GM12874 (cell line): ENCODE data around the gene RNF38.

Experiments
- TF ChIP-seq, protein P1 (sequence below): IDR thresholded peaks from 2 replicates; pipeline ENCODE4 v1.5.1; 2011; ENCODE audit warnings: low read depth, mild to moderate bottlenecking, control low read depth, low read length, moderate library complexity; ENCODE audit not compliant: insufficient read depth

Gene RNF38

DNA sequence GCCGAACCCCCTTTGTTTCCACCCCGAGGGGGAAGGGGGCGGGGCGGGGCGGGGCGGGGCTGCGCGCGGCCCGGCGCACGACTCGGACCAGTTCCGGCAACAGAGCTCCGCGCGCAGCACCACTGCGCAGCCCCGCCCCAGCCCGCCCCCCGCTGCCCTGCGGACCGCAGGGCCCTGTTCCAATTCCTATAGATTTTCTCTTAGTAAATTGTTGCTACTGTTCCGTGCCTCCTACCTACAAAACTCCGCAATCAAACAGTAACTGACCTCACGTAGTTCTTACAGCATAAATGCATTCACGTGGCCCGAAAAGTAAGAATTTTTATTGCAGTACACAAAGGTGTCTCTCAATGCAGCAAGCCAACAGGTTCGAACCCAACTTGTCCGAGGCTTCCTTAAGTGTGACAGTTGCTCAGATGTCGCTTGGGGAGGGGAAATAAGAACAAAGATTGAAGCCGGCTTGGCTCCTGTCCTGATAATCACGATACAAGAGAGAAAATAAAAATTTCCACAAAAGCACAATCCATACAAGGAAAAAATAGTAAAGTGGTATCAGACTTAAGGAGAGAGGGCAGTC lies 1.2 kb upstream of the RNF38 start:
- TF ChIP-seq, protein P1, sequence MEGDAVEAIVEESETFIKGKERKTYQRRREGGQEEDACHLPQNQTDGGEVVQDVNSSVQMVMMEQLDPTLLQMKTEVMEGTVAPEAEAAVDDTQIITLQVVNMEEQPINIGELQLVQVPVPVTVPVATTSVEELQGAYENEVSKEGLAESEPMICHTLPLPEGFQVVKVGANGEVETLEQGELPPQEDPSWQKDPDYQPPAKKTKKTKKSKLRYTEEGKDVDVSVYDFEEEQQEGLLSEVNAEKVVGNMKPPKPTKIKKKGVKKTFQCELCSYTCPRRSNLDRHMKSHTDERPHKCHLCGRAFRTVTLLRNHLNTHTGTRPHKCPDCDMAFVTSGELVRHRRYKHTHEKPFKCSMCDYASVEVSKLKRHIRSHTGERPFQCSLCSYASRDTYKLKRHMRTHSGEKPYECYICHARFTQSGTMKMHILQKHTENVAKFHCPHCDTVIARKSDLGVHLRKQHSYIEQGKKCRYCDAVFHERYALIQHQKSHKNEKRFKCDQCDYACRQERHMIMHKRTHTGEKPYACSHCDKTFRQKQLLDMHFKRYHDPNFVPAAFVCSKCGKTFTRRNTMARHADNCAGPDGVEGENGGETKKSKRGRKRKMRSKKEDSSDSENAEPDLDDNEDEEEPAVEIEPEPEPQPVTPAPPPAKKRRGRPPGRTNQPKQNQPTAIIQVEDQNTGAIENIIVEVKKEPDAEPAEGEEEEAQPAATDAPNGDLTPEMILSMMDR = no peak

DNA sequence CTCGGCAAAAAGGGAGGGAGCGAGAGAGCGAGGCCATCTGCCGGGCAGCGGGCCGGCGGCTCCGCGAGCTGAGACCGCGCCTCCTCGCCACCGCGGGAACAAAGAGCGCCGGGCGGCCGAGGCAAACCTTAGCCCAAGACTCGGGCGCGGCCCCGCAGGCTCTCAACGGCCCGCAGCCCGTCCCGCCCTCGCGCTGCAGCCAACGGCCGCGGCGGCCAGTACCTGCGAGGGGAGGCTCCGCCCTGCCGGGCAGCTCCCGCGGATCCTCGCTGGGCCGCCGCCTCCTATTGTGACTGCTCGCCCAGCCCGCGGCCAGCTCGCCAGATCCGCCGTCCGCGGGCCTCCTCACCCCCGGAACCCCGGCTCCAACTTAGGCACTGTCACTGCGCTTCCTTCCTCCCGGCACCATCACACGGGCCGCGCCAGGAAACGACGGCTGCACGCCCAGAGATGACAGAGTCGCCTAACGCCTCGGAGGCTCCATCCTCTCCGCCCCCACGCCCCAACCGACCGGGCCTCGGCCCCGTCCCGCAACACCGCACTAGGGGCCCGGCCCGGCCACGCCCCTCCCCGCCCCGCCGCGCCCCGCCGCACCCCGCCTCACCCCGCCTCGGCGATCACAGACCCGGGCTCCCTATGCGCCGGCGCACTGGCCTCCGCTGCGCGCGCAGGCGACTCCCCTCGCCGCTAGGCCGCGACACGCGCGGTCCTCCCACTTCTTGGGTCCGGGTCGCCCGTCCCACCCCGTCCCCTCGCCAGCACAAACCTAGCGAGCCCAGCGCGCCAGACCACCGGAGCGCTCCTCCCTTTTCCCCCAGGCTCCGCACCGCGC lies 479 bp upstream of the RNF38 start:
- TF ChIP-seq, protein P1 = no peak

DNA sequence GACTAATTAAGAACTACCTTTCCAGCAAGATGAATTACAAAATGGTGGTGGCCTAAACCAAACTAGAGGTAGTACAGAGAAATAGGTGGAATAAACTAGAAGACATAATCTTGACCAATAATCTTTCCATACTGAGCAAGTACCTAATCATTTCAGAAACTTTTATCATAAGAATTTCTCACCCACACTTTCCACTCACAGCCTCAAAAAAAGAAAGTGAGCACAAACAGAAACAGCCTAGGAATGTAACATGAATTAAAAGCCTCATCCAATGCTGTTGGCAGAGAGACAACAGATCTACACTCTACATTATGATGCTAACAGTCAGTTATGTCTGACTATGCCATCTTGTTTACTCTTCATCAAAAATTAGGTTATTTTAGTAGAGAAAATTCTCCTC lies 1.3 kb downstream of the RNF38 start:
- TF ChIP-seq, protein P1 = no peak

DNA sequence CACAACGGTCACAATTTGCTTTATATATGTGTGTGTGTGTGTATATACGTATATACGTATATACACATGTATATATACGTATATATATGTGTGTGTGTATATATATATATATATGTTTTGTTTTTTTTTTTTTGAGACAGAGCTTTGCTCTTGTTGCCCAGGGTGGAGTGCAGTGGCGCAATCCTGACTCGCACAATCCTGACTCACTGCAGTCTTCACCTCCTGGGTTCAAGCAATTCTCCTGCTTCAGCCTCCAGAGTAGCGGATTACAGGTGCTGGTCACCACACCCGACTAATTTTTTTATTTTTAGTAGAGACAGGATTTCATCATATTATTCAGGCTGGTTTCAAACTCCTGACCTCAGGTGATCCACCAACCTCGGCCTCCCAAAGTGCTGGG lies 3.1 kb downstream of the RNF38 start:
- TF ChIP-seq, protein P1 = no peak

DNA sequence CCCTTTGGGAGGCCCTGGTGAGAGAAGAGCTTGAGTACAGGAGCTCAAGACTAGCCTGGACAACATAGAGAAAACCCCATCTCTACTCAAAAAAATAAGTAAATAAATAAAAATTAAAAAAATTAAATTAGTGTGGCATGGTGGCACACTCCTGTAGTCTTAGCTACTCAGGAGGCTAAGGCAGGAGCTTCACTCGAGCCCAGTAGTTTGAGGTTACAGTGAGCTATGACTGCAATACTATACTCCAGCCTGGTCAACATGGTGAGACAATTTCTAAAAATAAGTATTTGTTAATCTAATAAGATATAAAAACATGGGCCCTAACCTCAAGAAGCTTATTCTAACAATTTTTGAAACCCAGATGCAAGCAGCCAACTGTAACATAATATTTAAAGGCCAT lies 7.6 kb downstream of the RNF38 start:
- TF ChIP-seq, protein P1 = no peak

DNA sequence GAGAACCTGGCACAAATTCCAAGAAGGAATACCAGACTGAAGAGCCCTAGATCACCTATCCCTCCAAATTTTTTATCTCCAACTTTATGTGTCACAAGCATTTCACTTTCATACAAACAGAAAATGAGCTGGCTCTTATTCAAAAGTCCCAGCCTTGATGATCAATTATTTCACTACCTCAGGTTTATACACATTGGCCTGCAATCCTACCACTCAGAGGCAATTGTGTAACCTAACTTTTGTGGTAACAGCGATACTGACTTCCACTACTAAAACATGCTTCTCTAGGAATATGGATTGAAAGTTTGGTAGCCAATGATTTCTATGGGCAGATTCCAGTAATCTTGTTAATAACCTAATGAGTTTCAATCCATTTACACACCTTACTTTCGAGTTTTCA lies 10.5 kb downstream of the RNF38 start:
- TF ChIP-seq, protein P1 = no peak

DNA sequence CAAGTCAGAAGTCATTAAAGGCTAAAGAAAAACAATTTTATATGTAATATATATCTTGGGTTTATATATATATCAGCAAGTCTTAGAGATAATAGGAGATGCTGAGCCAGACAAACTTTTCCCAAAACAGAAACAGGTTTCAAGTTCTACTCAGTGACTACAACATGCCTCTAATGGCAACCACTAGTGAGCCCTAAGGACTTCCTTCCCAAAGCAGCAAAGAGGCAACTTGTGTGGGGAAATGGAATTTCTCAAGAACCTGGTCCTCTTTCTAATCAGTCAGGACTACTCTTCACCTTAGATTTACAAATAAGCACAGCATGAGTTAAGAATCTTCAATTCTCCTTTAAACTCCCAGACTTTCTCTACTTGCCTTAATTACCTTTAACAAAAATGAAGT lies 17.6 kb downstream of the RNF38 start:
- TF ChIP-seq, protein P1 = no peak
